A549 (cell line): Measurements from ENCODE around the gene AHCYL2. TPM values are rescaled to one million over a fixed set of nuclear protein-coding genes. Genes with fewer than 3 reads are reported as not detected.

Source experiments
- ATAC-seq, 2 experiments: fragments of 200-7000 bp in 1 of 2; fragments of >200 bp in 1 of 2; cut with Nextera tagmentation in 1 of 2; cut with Tn5 transposase in 1 of 2; 3 replicates each; pipeline versions ENCODE4 v1.8.0 to v1.9.1; 2018 to 2020; ENCODE audit warnings: mild to moderate bottlenecking in 1 of 2, moderate library complexity in 1 of 2
- CTCF ChIA-PET: fragments of 300-600 bp; sonication (Branson Sonifier 250); formaldehyde crosslinking; extraction: SDS; loops from one replicate; lab custom pipeline; 2021; ENCODE audit warnings: antibody characterized with exemption, inconsistent platforms; lab: Yijun Ruan, JAX
- POLR2A ChIA-PET: fragments of 350-600 bp; formaldehyde crosslinking; extraction: SDS; loops from one replicate; lab custom pipeline; 2021; ENCODE audit warnings: antibody characterized with exemption, inconsistent platforms; lab: Yijun Ruan, JAX
- DNase-seq, 2 experiments: peaks; one replicate each; pipeline versions ENCODE4 v3.0.0 to v3.0.0-alpha.2; 2011 to 2016; ENCODE audit warnings: low read depth in 1 of 2, low spot score in 1 of 2
- FAIRE-seq: peaks from 2 replicates; lab custom pipeline; 2011; peaks lifted over from hg19 to GRCh38; lab: Jason Lieb, UNC
- H3K27ac ChIP-seq, 2 experiments: fragments of >200 bp; sonication (Bioruptor Twin); formaldehyde crosslinking; 3 replicates each; pipeline ENCODE4 v1.5.1; 2016 to 2017
- H3K4me1 ChIP-seq: fragments of >200 bp; sonication (Bioruptor Twin); formaldehyde crosslinking; 3 replicates; pipeline ENCODE4 v1.6.1; 2016
- H3K4me2 ChIP-seq: fragments of >200 bp; sonication (Bioruptor Twin); formaldehyde crosslinking; 3 replicates; pipeline ENCODE4 v1.6.1; 2016
- H3K4me3 ChIP-seq: fragments of >200 bp; sonication (Bioruptor Twin); formaldehyde crosslinking; 3 replicates; pipeline ENCODE4 v1.5.1; 2016
- H3K9me3 ChIP-seq: fragments of >200 bp; sonication (Bioruptor Twin); formaldehyde crosslinking; 3 replicates; pipeline ENCODE4 v1.6.1; 2016
- BHLHE40 ChIP-seq: IDR thresholded peaks from 2 replicates; pipeline ENCODE4 v1.6.1; 2012; ENCODE audit warnings: low read depth, low read length, inconsistent platforms
- CEBPB ChIP-seq, 2 experiments: fragments of >200 bp in 1 of 2; sonication (Bioruptor Twin) in 1 of 2; formaldehyde crosslinking in 1 of 2; IDR thresholded peaks; 2 replicates each; pipeline ENCODE4 v1.6.1; 2012 to 2016
- CHD2 ChIP-seq: fragments of 150-350 bp; IDR thresholded peaks from 2 replicates; pipeline ENCODE4 v1.6.1; 2014; ENCODE audit warnings: low read length; ENCODE audit not compliant: partially characterized antibody
- CTCF ChIP-seq: fragments of >200 bp; sonication (Bioruptor Twin); formaldehyde crosslinking; IDR thresholded peaks from 3 replicates; pipeline ENCODE4 v1.5.1; 2016
- E2F6 ChIP-seq: IDR thresholded peaks from 2 replicates; pipeline ENCODE4 v1.6.1; 2012; ENCODE audit warnings: low read depth, borderline replicate concordance
- EHF ChIP-seq: fragments of 250-450 bp; sonication (Bioruptor Pico); IDR thresholded peaks from 2 replicates; pipeline ENCODE4 v1.5.0; 2020; ENCODE audit warnings: mild to moderate bottlenecking
- EP300 ChIP-seq, 2 experiments: fragments of >200 bp; sonication (Bioruptor Twin); formaldehyde crosslinking; IDR thresholded peaks; 2 replicates in 1 of 2; 3 replicates in 1 of 2; pipeline ENCODE4 v1.6.1; 2016 to 2017
- GATA3 ChIP-seq: IDR thresholded peaks from 2 replicates; pipeline ENCODE4 v1.6.1; 2012; ENCODE audit warnings: borderline replicate concordance
- HES2 ChIP-seq: fragments of >200 bp; sonication (Bioruptor Twin); formaldehyde crosslinking; IDR thresholded peaks from 2 replicates; pipeline ENCODE4 v1.6.1; 2016
- HMGXB4 ChIP-seq: fragments of 250-450 bp; sonication (Bioruptor Pico); IDR thresholded peaks from 2 replicates; pipeline ENCODE4 v1.5.0; 2021; ENCODE audit warnings: mild to moderate bottlenecking, moderate library complexity, borderline replicate concordance
- HOXA7 ChIP-seq: fragments of 250-450 bp; sonication (Bioruptor Pico); IDR thresholded peaks from 2 replicates; pipeline ENCODE4 v1.5.0; 2020; ENCODE audit warnings: mild to moderate bottlenecking, moderate library complexity
- HOXB5 ChIP-seq: fragments of 250-450 bp; sonication (Bioruptor Pico); IDR thresholded peaks from 2 replicates; pipeline ENCODE4 v1.5.0; 2020; ENCODE audit warnings: mild to moderate bottlenecking, moderate library complexity
- KDM1A ChIP-seq: fragments of 200-600 bp; sonication (generic); IDR thresholded peaks from 2 replicates; pipeline ENCODE4 v1.6.1; 2016; ENCODE audit warnings: low read depth, mild to moderate bottlenecking
- MYC ChIP-seq: IDR thresholded peaks from 2 replicates; pipeline ENCODE4 v1.6.1; 2012; ENCODE audit warnings: mild to moderate bottlenecking, inconsistent platforms, low read length, improper control_type of control experiment, borderline replicate concordance
- NFE2L2 ChIP-seq: fragments of 150-350 bp; conservative IDR thresholded peaks from 2 replicates; pipeline ENCODE4 v1.6.1; 2014; ENCODE audit warnings: low read length
- POLR2A ChIP-seq: IDR thresholded peaks from 2 replicates; pipeline ENCODE4 v1.6.1; 2012; ENCODE audit warnings: mild to moderate bottlenecking, low read length
- POLR2AphosphoS2 ChIP-seq: conservative IDR thresholded peaks from 2 replicates; pipeline ENCODE4 v1.6.1; 2012; ENCODE audit warnings: low read length, improper control_type of control experiment, inconsistent platforms
- RARB ChIP-seq: fragments of 250-450 bp; sonication (Bioruptor Pico); IDR thresholded peaks from 2 replicates; pipeline ENCODE4 v1.8.0; 2021; ENCODE audit warnings: mild to moderate bottlenecking, moderate library complexity
- RNF2 ChIP-seq: fragments of 200-600 bp; sonication (generic); IDR thresholded peaks from 2 replicates; pipeline ENCODE4 v1.6.1; 2016; ENCODE audit warnings: low read depth, mild to moderate bottlenecking, antibody characterized with exemption, moderate library complexity, borderline replicate concordance
- SREBF2 ChIP-seq: fragments of 450-650 bp; IDR thresholded peaks from 2 replicates; pipeline ENCODE4 v1.6.1; 2014; ENCODE audit warnings: mild to moderate bottlenecking, moderate library complexity
- ZFP36 ChIP-seq: fragments of 450-650 bp; IDR thresholded peaks from 2 replicates; pipeline ENCODE4 v1.6.1; 2014; ENCODE audit warnings: borderline replicate concordance; ENCODE audit not compliant: partially characterized antibody
- WGBS: methylation state at CpG from one replicate; pipeline ENCODE4 v1.1.6; 2017; ENCODE audit errors: missing lambda C conversion rate; 5-methylcytosine and 5-hydroxymethylcytosine counted together
- polyA plus RNA-seq, 4 experiments: library from polyadenylated mRNA; depleted of rRNA in 3 of 4; stranded (reverse); fragments of >200 nt; fragmentation: RNase III in 1 of 4; extraction: RNeasy Plus Mini Kit Qiagen cat#74134 plus additional on column Dnase treatment in 1 of 4; gene quantifications; 2 replicates in 3 of 4; 3 replicates in 1 of 4; pipeline ENCODE4 v1.2.3, GENCODE V29; 2011 to 2017

Gene AHCYL2
- polyA plus RNA-seq, 2 of the 4 experiments (the other 2 are of a cell fraction) = 10.8 to 25.9 TPM

- no peaks in the 10 kb centered on the region for H3K9me3 ChIP-seq
- TF ChIP-seq NFE2L2 = no peak
- no peak for TF ChIP-seq KDM1A
- TF ChIP-seq ZFP36 = no peak
- TF ChIP-seq BHLHE40 = no peak
- no peak for TF ChIP-seq EP300 (IDR thresholded peaks at IDR 0.05)
- TF ChIP-seq, all 56 proteins: peak for 0
- Histone ChIP-seq H3K4me3 (no peak overlapping the region), H3K4me1 (no peaks in the 10 kb centered on the region), H3K4me2 (no peak overlapping the region), H3K27ac (no peak overlapping the region)
- CTCF ChIA-PET = interaction anchor here (0.8 to 4.4 kb wide), 3 partner anchors 11 to 85 kb away, joined by 3 to 28 read pairs (median 16); no protein-coding TSS in a partner anchor
- no peak for DNase-seq
- ATAC-seq = no peak
- POLR2A ChIA-PET = no interaction called here
- no peak for FAIRE-seq
These were observed 161.7 kb downstream of the AHCYL2 start for GRCh38 chr7:129386506-129386905.

GRCh38 chr7:129387537-129387936 is 162.7 kb downstream of the AHCYL2 start:
- ATAC-seq = no peak
- ChIA-PET CTCF (interaction anchor here (0.8 to 4.4 kb wide), 4 partner anchors 12 to 176 kb away, joined by 3 to 28 read pairs (median 10); no protein-coding TSS in a partner anchor), POLR2A (no interaction called here)
- no peaks in the 10 kb centered on the region for H3K9me3 ChIP-seq
- no peak for TF ChIP-seq CTCF
- no peak for TF ChIP-seq ZFP36
- no peak for TF ChIP-seq E2F6
- TF ChIP-seq HMGXB4 = no peak
- TF ChIP-seq SREBF2 = no peak
- TF ChIP-seq MYC = no peak
- TF ChIP-seq POLR2AphosphoS2 = no peak
- TF ChIP-seq RNF2 = no peak
- TF ChIP-seq GATA3 = no peak
- TF ChIP-seq RARB (CRISPR knock-in tag) = no peak
- TF ChIP-seq, all 56 proteins: peak for 0
- Histone ChIP-seq H3K4me1 (no peaks in the 10 kb centered on the region), H3K27ac (no peak overlapping the region), H3K4me2 (no peak overlapping the region), H3K4me3 (no peak overlapping the region)
- DNase-seq (no peak), FAIRE-seq (no peak)
- WGBS = 92% methylated on average over 2 of the region's 2 CpGs

- ChIA-PET POLR2A (interaction anchor here (0.7 kb wide), 1 partner anchor 19 kb away, joined by 3 read pairs; no protein-coding TSS in a partner anchor), CTCF (interaction anchor here (0.7 to 4.4 kb wide), 7 partner anchors 13 to 177 kb away, joined by 3 to 28 read pairs (median 4); no protein-coding TSS in a partner anchor)
- DNase-seq = no peak
- no peak overlapping the region for H3K4me2 ChIP-seq
- no peaks in the 10 kb centered on the region for H3K4me1 ChIP-seq
- no peaks in the 10 kb centered on the region for H3K9me3 ChIP-seq
- 90% methylated on average over 8 of the region's 8 CpGs for WGBS
- no peak overlapping the region for H3K27ac ChIP-seq
- TF ChIP-seq CEBPB (IDR thresholded peaks at IDR 0.05) = no peak
- no peak for TF ChIP-seq HOXA7 (CRISPR knock-in tag)
- no peak for TF ChIP-seq POLR2A
- no peak for TF ChIP-seq E2F6
- TF ChIP-seq EHF = no peak
- no peak for TF ChIP-seq HES2
- TF ChIP-seq CHD2 = no peak
- TF ChIP-seq HOXB5 (CRISPR knock-in tag) = no peak
- no peak for TF ChIP-seq MYC
- H3K4me3 ChIP-seq = no peak overlapping the region
- FAIRE-seq = no peak
- ATAC-seq = no peak
These were observed 163.7 kb downstream of the AHCYL2 start for GRCh38 chr7:129388333-129389098.
